Fibroblast of skin of back (primary cell): Measurements from ENCODE around the gene CLIC1. TPM values are rescaled to one million over a fixed set of nuclear protein-coding genes. Genes with fewer than 3 reads are reported as not detected.

Experiments
- DNase-seq: peaks from one replicate; pipeline ENCODE4 v3.0.0-alpha.2; 2013
- polyA plus RNA-seq, 2 experiments: library from polyadenylated mRNA; unstranded; fragments of 120-200 nt; gene quantifications; one replicate each; pipeline ENCODE4 v1.2.1, GENCODE V29; 2013; ENCODE audit not compliant: insufficient read length in 2 of 2

The CLIC1 gene
- polyA plus RNA-seq (2013, experiment 1 of 2; ENCODE audit: insufficient read length) = 762 TPM
- 443 TPM for polyA plus RNA-seq (2013, experiment 2 of 2; ENCODE audit: insufficient read length)

- peak; percentile 90 for DNase-seq
Measured at GRCh38 chr6:31736021-31736767, at the start of gene CLIC1. CLIC1 (minus strand) TSS chr6:31736530; CDS start chr6:31736300, 230 bp downstream.

- DNase-seq = no peak
Measured at GRCh38 chr6:31785475-31785874, 49.1 kb upstream of the CLIC1 start.

- DNase-seq = no peak
Measured at GRCh38 chr6:31784098-31784925, 48.0 kb upstream of the CLIC1 start.

- no peak for DNase-seq
Measured at GRCh38 chr6:31782126-31782855, 46.0 kb upstream of the CLIC1 start.

GRCh38 chr6:31781244-31782125 is 45.2 kb upstream of the CLIC1 start:
- DNase-seq = no peak

- no peak for DNase-seq
Measured at GRCh38 chr6:31780507-31781243, 44.3 kb upstream of the CLIC1 start.

GRCh38 chr6:31779908-31780307 is 43.6 kb upstream of the CLIC1 start:
- no peak for DNase-seq

- DNase-seq = no peak
Measured at GRCh38 chr6:31778999-31779885, 42.9 kb upstream of the CLIC1 start.

GRCh38 chr6:31778193-31778592 is 41.9 kb upstream of the CLIC1 start:
- DNase-seq = no peak

GRCh38 chr6:31777667-31778050 is 41.3 kb upstream of the CLIC1 start:
- no peak for DNase-seq

GRCh38 chr6:31776989-31777666 is 40.8 kb upstream of the CLIC1 start, which contains the start of gene VWA7:
VWA7 (minus strand) TSS chr6:31777328; CDS start chr6:31776779, 549 bp downstream.
- DNase-seq = peak; percentile 54

- no peak for DNase-seq
Measured at GRCh38 chr6:31776485-31776988, 40.2 kb upstream of the CLIC1 start.

GRCh38 chr6:31775633-31776484 is 39.5 kb upstream of the CLIC1 start:
- DNase-seq = no peak

- DNase-seq = no peak
Measured at GRCh38 chr6:31775184-31775583, 38.9 kb upstream of the CLIC1 start.

GRCh38 chr6:31771992-31772358 is 35.6 kb upstream of the CLIC1 start:
- DNase-seq = peak; percentile 35

GRCh38 chr6:31770860-31771259 is 34.5 kb upstream of the CLIC1 start:
- DNase-seq = no peak

- peak; percentile 43 for DNase-seq
Measured at GRCh38 chr6:31769684-31770371, 33.5 kb upstream of the CLIC1 start.
